ENCODE results near the gene MTR.

DNA sequence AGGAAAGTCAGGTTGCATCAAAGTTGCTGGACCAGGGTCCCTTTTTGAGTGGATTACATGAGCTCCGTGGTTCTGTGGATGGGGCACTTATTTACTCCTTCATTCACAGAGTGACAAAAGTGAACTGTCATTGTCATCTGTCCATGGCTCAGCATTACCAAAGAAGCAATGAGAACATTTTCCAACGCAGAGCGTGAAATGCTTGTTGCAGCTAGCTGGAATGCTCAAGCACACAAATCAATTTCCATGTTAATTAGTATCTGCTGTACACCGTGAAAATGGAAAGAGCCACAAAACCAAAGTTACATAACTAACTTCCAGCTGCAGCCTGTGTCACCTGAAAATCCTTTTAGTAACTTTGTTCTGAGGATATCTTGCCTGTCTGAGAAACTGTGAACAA lies 130.3 kb downstream of the MTR start:
- TF ChIP-seq, protein P1, sequence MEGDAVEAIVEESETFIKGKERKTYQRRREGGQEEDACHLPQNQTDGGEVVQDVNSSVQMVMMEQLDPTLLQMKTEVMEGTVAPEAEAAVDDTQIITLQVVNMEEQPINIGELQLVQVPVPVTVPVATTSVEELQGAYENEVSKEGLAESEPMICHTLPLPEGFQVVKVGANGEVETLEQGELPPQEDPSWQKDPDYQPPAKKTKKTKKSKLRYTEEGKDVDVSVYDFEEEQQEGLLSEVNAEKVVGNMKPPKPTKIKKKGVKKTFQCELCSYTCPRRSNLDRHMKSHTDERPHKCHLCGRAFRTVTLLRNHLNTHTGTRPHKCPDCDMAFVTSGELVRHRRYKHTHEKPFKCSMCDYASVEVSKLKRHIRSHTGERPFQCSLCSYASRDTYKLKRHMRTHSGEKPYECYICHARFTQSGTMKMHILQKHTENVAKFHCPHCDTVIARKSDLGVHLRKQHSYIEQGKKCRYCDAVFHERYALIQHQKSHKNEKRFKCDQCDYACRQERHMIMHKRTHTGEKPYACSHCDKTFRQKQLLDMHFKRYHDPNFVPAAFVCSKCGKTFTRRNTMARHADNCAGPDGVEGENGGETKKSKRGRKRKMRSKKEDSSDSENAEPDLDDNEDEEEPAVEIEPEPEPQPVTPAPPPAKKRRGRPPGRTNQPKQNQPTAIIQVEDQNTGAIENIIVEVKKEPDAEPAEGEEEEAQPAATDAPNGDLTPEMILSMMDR (IDR thresholded peaks at IDR 0.05): no peak
- TF ChIP-seq EZH2 (IDR thresholded peaks at IDR 0.05; ENCODE audit: borderline replicate concordance, insufficient read depth, low read depth, low read length, poor library complexity, severe bottlenecking): no peak
